HS-5 (cell line): ENCODE measurements around the gene LARP4B.

Experiments
- DNase-seq: peaks from one replicate; pipeline ENCODE4 v3.0.0-alpha.2; 2012; ENCODE audit warnings: low read depth

LARP4B gene

DNA sequence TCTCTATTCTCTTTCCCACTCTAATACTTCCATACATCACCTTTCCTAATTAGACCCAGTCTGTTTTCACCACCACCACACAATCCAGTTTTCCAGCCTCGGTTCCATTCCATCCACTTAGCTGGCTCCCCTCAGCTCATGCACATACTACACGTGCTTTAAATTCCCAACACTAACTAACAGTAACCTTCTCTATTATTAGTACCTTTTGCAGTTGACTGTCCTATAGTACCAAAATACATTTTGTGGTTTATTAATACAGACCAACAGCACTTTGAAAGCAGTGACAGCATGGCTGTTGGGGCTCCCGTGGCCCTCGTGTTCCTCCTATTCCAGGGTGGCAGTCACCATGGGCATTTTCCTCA, 64.9 kb downstream of the LARP4B start:
- no peak for DNase-seq

DNA sequence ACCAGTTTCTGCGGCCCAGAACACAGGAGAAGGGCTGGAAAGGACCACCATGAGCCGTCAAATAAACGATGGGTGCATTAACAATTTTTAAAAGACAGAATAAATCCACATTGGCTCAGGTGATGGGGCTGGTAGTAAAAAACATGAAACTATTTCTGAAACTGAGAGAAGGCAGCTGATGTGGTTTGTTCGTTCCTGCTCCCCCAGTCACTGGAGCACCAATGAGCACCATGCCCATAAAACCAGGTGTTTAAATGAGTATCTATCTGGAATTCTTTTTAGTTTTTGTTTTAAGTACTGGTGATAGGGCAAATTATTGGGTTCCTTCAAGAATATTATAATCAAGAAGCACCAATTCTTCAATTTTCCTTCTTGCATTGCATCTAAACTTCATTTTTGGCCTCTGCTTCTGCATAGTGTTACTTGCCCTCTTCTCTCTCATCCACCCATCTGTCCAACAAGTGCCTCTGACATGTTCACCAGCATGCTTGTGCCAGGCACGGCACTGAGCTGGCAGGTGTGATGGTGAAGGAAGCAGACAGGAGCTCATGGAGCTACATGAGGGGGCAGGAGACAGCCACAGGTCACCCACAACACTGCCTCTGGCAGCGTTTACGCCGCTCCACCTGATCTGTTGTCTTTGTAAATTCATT, 65.5 kb downstream of the LARP4B start:
- no peak for DNase-seq

DNA sequence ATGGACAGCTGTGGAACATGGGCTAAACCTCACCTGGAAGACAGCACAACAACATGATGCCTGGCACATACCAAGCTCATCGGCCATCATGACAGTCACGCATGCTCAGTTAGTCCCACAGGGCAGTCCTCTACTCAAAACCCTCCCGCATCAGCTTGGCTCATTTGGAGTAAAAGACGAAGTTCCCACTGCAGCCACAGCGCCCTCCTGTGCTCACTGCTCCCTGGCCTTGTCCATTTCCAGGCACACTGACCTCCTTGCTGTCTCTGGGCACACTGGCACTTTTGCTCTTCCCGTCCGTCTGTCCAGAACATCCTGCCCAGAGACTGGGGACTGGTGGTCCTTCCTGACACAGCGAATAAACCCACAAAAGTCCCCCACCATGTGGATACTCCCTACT, 66.2 kb downstream of the LARP4B start:
- no peak for DNase-seq

DNA sequence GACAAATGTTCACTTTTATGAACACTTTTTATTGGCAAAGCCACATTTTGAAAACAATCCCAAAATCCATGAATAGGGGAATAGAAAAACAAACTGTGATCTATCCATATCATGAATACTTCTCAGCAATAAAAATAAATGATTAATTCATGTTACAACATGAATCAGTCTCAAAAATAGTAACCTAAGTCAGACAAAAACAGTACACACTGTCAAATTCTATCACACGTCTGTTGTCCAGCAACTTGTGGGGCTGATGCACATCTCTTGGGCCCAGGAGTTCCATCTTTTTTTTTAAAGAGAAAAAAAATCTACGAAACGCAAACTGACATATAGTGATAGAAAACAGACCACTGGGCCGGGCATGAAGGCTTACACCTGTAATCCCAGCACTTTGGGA, 71.0 kb downstream of the LARP4B start:
- DNase-seq, result no peak

DNA sequence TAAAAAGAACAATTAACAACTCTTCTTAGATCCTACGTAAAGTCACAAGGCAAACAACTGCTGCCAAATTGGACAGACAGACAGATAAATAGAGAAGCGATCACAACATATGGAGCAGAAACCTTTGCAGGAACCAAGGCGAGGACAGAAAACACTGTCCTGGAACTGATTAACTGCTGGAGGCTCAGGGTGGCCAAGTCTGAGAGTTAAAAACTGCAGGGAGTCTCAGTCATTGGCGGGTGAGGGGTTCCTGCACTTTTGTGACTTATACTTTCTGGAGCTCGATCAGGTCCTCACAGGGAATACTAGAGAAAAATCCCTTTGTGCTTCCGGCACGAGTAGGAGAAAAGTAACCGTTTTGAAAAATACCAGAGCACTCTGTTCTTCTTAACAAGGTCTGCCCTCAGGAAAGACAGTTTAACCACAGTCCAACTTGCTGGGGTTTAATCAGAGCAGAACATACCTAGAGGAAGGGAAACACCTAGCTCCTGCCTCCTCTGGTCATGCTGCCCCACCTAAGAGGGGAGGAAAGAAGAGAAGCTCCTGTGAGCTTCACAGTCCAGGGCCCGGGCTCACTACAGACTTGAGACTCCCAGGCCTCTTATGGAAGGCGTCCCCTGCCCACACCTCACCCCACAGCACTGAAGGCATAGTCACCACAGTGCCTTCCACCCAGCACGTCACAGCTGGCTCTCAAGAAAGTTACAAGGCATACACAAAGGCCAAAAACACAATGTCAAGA, 74.9 kb downstream of the LARP4B start:
- DNase-seq, result no peak

DNA sequence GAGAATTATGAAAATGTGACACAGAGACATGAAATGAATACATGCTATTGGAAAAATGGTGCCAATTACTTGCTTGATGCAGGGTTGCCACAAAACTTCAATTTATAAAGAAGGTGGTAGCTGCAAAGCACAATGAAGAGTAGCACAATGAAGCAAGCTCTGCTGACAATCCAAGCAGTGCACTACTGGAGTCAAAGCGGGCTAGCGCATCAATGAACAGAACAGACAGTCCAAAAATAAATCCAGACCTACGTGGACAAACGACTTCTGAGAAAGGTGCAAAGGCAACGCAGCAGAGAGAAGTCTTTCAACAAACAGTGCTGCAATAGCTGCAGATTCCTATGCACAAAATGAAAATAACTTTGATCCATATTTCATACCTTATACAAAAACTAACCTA, 75.8 kb downstream of the LARP4B start:
- no peak for DNase-seq

DNA sequence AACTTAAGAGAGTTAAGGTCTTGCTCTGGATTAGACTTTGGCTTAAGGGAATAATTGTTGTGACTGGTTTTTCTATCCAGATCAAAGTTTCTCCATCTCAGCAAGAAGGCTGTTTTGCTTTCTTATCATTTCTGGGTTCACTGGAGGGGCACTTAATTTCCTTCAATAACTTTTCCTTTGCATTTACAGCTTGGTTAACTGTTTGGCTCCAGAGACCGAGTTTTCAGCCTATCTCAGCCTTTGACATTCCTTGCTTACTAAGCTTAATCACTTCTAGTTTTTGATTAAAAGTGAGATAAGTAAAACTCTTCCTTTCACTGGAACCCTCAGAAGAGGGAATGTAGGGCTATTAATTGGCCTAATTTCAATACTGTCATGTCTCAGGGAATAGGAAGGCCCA, 76.4 kb downstream of the LARP4B start:
- DNase-seq, result no peak

DNA sequence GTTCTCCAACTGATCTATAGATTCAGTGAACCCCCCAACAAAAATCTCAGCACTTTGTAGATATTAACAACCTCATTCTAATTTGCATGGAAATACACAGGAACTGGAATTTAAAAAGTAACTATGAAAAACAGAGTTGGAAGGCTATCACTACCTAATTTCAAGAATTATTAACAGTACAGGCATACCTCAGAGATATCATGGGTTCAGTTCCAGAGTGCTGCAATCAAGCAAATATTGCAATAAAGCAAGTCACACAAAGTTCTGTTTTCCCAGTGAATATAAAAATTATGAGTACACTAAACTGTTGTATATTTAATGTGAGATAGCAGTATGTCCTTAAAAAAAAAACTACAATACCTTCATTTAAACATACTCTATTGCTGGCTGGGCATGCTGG, 78.5 kb downstream of the LARP4B start:
- DNase-seq, result no peak

DNA sequence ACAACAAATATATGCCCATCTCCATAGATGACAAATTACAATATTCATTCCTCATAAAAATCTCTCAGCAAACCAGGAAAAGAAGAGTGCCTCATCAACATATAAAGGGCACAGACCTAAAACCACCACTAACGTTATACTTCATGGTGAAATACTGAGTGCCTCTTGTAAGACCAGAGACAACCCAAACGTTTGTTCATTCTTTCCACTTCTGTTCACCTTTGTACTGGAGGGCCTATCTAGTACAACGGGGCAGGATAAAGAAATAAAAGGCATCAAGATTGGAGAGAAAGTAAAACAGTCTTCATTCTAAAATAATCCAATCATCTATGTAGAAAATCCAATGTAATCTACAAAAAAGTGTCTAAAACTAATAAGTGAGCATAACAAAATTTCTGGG, 79.1 kb downstream of the LARP4B start:
- DNase-seq, result no peak

DNA sequence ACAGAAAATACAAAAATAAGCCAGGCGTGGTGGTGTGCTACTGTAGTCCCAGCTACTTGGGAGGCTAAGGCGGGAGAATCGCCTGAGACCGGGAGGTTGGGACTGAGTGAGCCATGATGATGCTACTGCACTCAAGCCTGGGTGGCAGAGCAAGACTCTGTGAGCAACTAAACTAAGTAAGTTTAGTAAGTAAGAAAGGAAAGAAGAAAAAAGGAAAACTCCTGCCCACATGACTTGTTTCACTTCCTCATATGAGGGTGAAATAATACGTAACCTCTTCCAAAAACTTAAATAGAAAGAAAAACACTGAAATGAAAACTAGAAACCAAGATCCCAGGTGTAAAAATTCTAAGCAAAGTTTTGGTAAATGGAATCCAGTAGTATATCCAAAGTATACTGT, 79.6 kb downstream of the LARP4B start:
- no peak for DNase-seq

DNA sequence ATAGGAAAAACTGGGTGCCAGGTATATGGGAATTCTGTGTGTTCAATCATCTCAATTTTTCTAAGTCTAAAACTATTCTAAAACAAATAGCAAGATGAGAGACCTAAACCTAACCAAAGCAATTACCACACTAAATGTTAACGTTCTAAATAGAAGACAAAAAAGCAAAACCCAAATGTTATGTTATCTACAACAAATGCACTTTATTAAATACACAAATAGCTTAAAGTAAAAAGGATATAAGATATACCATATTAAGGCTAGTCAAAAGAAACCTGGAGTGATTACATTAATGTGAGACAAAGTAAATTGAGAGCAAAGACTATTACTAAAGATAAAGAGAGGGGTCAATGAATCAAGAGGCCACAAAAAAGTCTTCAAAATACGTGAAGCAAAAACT, 81.4 kb downstream of the LARP4B start:
- no peak for DNase-seq

DNA sequence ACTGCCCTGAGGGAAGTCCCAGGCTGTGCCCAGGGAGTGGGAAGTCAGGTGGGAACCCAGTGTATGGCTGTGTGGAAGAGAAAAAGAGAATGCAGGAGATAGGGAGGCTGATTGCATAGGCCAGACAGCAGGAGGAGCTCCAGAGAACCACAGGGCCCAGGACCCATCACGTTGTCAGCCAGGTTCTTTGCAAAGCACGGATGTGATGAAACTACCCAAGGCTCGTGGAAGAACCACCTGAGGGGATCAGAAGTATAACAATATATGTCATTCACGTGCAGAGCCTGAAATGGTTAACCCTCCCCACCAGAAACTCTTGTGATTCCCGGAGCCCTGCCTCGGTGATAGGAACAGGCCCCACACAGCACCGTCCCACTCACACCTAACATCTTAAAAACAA, 83.6 kb downstream of the LARP4B start:
- DNase-seq, result no peak

DNA sequence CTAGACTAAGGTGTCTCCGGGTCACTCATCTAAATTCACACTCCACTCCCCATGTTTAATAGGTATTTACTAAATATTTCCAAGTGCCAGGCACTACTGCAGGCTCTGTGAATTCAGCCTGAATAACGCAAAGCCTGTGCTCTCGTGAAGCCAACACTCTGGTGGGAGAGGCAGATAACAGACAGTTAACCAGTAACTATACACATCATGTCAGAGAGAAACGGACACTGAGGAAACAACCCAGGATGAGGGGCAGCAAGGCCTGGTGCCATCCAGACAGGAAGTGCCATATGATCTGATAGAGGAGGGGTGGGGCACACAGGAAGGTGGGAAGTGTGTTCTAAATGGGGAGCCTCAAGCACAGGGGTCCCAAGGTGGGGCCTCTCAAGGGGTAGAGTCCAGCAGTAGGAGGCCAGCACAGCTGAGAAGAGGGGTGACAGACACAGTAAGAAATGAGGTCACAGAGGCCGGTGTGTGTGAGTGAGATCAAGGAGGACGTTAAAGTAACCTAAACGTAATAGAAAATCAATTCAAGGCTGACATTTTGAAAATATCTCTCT, 85.3 kb downstream of the LARP4B start:
- no peak for DNase-seq

DNA sequence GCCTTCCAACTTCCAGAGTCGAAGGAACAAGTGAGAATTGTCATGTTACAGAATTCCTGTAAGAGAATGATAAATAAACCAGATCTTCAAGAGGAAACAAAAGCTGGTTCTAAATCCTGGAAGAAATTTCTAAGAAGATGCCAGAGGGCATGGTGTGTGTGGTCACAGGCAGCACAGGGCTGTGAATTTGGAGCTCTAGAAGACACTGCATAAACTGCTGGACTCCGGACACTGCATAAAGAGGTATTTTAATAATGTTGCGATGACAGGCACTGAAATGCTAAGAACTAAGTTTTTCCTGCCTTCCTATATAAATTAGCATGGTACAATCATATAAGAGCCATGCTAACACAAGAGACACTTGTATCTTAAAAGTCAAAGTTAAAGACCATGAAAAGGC, 86.0 kb downstream of the LARP4B start:
- no peak for DNase-seq

DNA sequence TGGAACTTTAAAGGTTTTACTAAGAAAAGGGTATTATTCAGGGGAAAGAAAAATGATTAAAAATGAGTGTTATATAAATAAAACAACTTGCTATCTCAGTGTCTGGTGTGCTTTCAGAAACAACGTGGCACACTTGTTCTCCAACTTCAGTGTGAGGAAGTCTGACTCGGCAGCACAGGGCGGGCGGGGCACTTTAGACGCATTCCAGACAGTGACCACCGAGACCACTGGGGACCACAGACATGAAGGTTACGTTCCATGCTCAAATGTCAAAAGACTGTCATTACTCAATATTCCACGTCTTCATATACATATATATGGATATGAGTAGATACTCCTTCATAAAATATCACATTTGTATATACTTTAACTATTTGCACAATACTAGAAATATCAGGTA, 87.0 kb downstream of the LARP4B start:
- no peak for DNase-seq

DNA sequence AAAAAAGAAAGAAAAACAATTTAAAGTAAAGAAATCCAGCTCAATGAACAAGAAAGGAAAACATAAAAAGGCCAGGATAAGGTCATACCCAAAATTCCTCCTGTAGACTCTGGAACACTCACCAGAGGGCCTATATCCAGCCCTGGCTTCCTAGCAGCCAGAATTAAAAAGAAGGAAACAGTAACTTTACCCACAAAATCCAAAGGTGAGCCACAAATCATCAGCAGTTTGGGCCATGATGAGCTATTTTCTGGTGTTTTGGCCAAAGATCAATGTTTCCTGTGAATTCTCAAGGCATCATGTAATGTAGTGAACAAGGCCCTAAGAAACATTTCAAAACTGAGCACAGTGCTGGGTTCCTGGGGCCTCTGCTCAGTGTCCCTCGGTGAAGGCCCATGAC, 87.8 kb downstream of the LARP4B start:
- DNase-seq, result no peak

DNA sequence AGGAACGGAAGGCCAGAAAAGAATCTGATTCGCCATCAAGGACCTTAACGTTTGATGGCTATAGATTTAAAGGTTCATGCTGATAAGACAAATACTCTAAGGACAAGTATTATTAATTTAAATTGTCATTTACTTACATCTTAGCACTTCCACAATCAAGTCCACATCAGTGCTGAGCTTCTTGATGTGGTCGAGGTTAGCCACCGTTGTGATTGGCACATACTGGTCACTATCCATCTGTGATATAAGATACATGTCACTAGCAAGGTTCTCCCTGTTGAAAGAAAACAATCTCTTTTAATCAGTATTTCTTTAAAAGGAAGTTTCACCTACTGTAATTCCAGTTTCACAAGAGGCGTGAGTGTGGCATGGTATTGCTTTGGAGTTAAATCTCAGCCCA, 88.7 kb downstream of the LARP4B start:
- no peak for DNase-seq

DNA sequence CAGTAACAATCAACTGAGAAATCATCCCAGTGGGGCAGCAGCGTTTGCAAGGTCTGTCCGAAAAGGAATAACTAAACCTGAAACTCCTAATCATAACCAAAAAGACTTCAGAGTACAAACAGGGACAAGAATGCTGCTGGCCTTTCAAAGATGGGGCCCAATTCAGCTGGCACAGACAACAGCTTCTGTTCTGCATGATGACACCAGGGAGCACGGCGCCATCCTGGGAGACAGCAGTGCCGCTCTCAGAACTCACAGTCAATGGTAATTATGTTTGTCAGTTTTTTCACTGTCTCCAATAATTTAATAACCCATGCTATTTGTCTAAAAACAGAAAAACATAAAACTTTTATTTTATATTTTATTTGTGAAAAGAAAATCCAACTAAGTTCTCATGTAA, 90.0 kb downstream of the LARP4B start:
- no peak for DNase-seq

DNA sequence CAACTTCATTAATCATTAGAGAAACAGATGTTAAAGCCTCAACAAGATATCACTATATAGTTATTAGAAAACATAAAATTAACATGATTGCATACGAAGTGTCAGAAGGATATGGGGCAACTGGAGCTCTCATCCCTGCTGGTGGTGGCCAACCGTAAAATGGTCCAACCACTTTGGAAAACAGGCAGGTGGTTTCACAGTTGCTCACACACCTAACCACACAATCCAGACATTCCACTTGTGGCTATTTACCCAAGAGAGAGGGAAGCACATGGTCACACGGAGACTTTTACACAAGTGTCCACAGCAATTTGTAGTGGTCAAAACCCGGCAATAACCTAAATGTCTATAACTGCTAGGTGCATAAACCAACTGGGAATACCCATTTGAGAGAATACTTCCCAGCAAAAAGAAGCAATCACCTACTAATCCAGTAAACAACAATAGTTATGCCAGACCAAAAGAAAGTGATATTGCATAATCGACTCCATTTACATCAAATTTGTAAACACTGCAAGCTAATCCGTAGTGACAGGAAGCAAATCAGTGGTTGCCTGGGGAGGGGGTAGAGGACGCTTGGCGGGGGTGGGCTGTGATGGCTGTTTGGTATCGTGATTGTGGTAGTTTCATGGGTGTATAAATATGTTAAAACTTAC, 91.8 kb downstream of the LARP4B start:
- no peak for DNase-seq

DNA sequence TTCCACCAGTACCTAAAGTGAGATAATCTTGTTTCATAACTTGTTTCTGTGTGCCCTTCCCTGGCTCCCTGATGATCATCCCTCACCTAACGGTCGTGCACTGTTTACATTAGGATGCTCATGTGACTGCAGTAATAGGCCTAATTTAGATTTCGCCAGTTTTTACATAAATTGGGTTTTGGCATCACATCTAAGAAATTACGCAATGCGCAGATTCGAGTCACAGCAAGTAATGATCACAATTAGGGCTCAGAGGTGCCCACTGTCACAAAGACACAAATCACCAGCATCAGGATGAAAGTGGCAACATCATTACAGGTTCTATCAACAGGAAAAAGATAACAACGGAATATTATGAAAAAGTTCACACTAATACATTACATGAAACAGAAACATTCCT, 94.7 kb downstream of the LARP4B start:
- no peak for DNase-seq

DNA sequence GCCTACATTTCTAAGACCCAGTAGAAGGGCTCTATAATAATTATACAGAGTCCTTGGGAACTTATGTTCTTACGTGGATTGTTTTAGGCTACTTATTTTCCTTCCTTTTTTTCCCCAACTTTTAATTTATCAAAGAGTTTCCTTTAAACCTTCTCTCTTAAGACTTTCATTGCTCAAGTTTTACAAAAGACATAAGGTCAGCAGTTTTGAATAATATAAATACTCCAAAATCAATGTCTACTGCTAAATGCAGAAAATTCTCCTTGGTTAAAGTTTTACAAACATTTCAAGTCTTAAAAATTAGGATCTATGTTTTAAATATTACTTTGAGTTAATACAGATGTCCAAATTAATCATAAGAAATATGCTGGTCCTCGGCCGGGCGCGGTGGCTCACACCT, 97.0 kb downstream of the LARP4B start:
- DNase-seq, result no peak

DNA sequence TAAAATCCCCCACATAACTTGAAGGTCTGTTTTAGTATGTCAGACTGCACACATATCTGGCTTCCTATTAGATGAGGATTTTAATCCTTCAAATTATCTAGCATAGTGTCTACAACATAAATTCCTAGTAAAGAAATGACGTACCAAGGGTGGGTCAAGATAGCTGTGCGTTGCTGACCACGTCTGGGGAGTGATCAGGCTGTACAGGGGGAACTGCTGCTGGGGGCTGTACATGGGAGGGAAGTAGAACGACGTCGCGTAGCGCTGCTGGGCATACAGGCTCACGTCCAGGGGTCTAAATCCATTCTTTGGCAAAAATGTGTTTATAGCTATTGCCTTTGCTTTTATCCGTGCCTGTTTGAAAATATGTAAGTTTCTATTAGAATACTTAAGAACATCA, 102.3 kb downstream of the LARP4B start:
- no peak for DNase-seq

DNA sequence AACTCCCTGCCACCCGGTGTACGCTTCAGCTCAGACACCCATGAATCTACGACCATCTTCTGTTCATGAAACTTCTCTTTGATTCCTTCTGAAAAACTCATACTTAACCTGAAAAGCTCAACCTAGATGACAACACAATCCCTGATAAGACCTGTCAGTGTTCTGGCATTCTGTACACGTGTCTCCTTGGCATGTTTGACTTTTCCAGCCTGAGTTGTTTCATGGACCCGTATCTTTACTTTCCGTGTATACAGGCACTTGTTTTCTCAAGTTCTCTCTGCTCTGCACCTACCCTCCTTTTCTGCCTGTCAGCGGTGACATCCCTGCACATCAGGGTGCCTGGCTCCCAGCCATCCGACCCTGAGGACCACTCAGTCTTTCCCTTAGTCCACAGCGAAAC, 103.3 kb downstream of the LARP4B start:
- DNase-seq, result no peak
